Fibroblast of the aortic adventitia (primary cell): Measurements from ENCODE around the gene CLCN1. TPM values are rescaled to one million over a fixed set of nuclear protein-coding genes. Genes with fewer than 3 reads are reported as not detected.

Source experiments
- DNase-seq: peaks from one replicate; pipeline ENCODE4 v3.0.0-alpha.2; 2010; ENCODE audit warnings: low read depth
- H3K4me3 ChIP-seq: 2 replicates; pipeline ENCODE4 v1.5.1; 2011; ENCODE audit warnings: low read depth, mild to moderate bottlenecking, control low read depth, low read length, moderate library complexity
- total RNA-seq: library from RNA; depleted of rRNA; stranded (reverse); fragments of >200 nt; gene quantifications from 2 replicates; pipeline ENCODE4 v1.2.3, GENCODE V29; 2012; ENCODE audit warnings: low replicate concordance
- TF ChIP-seq, protein P1 (sequence below): IDR thresholded peaks from 2 replicates; pipeline ENCODE4 v1.5.1; 2011; ENCODE audit warnings: mild to moderate bottlenecking, low read length, control low read depth, inconsistent platforms; ENCODE audit not compliant: insufficient read depth

CLCN1 gene
- total RNA-seq, 1 donor: not detected

DNA sequence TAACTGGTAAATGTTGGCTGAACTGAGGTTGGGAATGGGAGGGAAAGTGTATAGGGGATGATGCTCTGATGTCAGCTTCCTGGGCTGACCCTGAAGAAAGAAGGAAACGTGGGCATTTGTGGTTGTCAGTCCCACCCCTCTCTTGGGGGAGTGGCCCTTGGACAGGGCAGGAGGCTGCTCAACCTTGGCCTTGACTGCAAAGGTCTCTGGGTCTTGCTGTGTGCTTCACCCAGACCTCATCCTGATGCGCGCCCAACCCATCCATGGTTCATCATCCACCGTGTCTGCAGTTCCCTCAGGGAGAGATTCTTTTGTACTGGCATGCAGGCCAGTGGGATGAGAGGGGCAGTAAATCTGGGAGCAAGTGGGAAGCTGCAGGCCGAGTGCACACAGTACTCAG is 60.5 kb downstream of the CLCN1 start:
- no peak for DNase-seq
- no peak overlapping the region for H3K4me3 ChIP-seq
- TF ChIP-seq, protein P1, sequence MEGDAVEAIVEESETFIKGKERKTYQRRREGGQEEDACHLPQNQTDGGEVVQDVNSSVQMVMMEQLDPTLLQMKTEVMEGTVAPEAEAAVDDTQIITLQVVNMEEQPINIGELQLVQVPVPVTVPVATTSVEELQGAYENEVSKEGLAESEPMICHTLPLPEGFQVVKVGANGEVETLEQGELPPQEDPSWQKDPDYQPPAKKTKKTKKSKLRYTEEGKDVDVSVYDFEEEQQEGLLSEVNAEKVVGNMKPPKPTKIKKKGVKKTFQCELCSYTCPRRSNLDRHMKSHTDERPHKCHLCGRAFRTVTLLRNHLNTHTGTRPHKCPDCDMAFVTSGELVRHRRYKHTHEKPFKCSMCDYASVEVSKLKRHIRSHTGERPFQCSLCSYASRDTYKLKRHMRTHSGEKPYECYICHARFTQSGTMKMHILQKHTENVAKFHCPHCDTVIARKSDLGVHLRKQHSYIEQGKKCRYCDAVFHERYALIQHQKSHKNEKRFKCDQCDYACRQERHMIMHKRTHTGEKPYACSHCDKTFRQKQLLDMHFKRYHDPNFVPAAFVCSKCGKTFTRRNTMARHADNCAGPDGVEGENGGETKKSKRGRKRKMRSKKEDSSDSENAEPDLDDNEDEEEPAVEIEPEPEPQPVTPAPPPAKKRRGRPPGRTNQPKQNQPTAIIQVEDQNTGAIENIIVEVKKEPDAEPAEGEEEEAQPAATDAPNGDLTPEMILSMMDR: no peak

DNA sequence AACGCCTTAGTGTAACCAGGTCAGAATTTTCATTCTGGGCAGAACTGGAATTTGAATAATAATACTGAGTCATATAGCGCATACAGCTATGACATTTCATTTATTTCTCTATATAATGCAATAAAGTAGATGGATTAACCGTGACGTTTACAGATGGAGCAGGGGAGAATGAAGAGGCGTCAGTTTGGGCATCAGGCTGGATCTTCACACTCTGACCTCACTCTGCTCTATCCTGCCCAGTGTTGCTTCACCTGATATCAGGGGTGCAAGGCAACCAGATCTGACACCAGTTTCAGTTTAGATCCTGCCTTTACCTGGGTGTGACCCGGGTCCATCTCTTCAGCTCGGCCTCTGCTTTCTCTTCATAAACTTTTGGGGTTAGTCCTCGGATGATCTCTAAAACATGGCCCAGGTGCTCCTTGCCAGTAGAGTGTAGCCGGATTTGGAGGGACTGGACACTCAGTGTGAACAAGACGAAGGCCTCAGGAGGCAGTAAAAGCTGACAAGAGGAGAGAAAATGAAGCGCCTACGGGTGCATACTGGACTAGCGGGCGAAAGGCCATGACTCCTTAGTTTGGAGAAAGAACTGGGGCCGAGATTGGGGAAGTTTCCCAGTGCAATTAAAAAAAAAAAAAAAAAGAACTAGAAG is 63.8 kb downstream of the CLCN1 start:
- DNase-seq: no peak

DNA sequence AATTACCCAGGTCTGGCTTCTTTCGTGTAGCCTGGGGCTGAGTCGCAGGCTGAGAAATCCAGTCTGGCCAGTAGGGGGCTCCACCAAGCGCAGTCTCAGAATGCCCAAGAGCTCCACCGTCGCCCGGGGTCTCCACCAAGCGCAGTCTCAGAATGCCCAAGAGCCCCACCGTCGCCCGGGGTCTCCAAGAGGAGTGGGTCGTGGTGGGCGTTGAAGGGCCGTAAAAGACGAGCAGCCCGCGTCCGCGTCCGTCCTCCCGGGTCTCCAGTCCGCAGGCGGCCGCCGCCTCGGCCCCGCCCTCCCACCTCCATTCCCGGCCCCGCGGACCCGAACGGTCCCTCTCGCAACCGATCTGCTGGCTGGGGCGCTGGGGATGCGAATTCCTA is 64.3 kb downstream of the CLCN1 start:
- H3K4me3 ChIP-seq: peak overlapping the region; percentile 84
- TF ChIP-seq, protein P1: peak; percentile 84
- DNase-seq: peak; percentile 90

More for the DNA sequence above, 63.8 kb downstream of the CLCN1 start:
- TF ChIP-seq, protein P1: no peak
- H3K4me3 ChIP-seq: peak overlapping the region; percentile 84

DNA sequence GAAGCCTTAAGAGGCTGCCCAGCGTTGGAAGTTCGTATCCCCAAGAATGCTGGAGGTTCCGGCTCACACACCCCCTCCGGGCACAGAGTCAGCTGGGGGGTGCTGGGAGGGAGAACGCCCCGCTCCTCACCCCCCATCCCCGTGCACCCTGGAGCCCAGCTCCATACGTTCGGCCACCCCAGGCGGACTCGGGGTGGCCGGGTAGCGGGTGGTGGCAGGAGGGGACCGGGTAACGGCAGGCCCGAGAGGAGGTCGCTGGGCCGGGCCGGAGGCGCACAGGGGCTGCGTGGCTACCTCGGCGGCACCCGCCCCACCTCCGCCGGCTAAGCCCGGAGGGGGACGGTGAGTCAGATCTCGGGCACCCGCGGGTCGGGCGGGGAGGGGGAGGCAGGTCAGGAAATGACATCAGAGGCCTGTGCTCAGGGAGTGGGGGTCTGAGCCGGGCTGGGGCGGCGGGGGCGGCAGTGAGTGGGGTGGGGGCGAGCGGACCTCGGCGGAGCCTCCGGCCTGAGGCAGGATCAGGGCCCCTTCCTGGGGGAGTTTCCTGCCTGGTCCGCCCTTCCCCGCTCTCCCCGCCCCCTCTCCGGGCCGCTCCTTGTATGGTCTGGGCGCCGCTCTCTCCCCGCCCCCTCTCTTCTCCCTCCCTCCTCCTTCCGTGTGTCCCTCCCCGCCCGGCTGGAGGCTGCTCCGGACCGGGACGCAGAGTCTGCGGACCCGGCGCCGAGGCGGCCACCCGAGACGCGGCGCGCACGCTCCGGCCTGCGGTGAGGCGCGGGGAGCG is 64.9 kb downstream of the CLCN1 start, which contains the start of gene ZYX:
ZYX (plus strand) TSS at position 700 of the 781 bp plus-strand sequence. CDS start 227 bp downstream, outside the sequence.
- H3K4me3 ChIP-seq: peak within 1 kb of the TSS; percentile 84
- peak; percentile 93 for DNase-seq
- TF ChIP-seq, protein P1: no peak

DNA sequence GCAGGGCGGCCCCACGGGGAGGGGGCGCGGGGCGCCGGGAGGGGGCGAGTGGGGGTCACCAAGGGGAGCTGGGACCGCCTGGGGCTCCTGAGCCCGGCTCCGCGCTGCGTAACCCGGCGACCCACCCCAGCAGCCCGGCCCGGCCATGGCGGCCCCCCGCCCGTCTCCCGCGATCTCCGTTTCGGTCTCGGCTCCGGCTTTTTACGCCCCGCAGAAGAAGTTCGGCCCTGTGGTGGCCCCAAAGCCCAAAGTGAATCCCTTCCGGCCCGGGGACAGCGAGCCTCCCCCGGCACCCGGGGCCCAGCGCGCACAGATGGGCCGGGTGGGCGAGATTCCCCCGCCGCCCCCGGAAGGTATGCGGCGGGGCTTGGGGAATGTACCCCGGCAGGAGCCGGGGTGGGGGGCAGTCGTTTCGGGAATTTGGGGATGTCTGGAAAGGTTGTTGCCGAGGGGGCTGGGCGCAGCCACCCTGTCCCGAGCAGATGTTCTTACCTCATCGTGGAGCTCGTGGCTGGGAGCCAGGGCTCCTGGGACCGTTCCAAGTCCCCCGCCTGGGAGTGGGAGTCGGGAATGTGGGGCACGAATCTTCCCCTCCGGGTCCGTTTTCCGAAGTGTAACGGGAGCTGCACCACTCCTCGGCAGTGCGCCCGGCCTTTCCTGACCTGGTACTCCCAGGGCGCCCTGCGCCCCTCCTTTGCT is 65.7 kb downstream of the CLCN1 start:
- TF ChIP-seq, protein P1: no peak
- peak overlapping the region; percentile 84 for H3K4me3 ChIP-seq
- peak; percentile 82 for DNase-seq

DNA sequence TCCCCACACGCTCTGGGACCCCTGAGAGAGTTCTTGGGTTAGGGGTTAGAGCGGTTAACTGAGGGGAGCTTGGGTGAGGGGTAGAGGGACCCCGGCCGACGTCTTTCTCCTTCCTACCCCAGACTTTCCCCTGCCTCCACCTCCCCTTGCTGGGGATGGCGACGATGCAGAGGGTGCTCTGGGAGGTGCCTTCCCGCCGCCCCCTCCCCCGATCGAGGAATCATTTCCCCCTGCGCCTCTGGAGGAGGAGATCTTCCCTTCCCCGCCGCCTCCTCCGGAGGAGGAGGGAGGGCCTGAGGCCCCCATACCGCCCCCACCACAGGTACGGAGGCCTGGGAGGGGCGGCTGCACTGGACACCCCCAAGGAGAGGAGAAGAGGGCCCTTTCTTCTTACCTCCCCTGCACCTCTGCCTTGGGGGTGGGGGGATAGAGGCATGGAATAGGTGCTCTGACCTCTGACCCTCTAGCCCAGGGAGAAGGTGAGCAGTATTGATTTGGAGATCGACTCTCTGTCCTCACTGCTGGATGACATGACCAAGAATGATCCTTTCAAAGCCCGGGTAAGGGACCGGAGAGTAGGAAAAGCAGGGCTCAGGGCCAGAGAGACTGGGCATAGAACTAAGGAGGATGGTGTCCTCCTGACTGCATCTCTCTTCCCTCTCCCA is 66.3 kb downstream of the CLCN1 start:
- peak overlapping the region; percentile 84 for H3K4me3 ChIP-seq
- TF ChIP-seq, protein P1: no peak
- DNase-seq: no peak
